ENCODE results near the gene DSCAML1.

Gene DSCAML1

GRCh38 chr11:117638911-117639543, 158.0 kb downstream of the DSCAML1 start:
- ChIA-PET CTCF (no interaction called here), POLR2A (no interaction called here)
- TF ChIP-seq, protein P1, sequence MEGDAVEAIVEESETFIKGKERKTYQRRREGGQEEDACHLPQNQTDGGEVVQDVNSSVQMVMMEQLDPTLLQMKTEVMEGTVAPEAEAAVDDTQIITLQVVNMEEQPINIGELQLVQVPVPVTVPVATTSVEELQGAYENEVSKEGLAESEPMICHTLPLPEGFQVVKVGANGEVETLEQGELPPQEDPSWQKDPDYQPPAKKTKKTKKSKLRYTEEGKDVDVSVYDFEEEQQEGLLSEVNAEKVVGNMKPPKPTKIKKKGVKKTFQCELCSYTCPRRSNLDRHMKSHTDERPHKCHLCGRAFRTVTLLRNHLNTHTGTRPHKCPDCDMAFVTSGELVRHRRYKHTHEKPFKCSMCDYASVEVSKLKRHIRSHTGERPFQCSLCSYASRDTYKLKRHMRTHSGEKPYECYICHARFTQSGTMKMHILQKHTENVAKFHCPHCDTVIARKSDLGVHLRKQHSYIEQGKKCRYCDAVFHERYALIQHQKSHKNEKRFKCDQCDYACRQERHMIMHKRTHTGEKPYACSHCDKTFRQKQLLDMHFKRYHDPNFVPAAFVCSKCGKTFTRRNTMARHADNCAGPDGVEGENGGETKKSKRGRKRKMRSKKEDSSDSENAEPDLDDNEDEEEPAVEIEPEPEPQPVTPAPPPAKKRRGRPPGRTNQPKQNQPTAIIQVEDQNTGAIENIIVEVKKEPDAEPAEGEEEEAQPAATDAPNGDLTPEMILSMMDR (IDR thresholded peaks at IDR 0.05; ENCODE audit: insufficient read depth, low read length, missing control alignments) = no peak
- DNase-seq (ENCODE audit: low read depth, low spot score) = no peak
- H3K4me3 ChIP-seq (ENCODE audit: low read depth, low read length) = no peak overlapping the region

DNA sequence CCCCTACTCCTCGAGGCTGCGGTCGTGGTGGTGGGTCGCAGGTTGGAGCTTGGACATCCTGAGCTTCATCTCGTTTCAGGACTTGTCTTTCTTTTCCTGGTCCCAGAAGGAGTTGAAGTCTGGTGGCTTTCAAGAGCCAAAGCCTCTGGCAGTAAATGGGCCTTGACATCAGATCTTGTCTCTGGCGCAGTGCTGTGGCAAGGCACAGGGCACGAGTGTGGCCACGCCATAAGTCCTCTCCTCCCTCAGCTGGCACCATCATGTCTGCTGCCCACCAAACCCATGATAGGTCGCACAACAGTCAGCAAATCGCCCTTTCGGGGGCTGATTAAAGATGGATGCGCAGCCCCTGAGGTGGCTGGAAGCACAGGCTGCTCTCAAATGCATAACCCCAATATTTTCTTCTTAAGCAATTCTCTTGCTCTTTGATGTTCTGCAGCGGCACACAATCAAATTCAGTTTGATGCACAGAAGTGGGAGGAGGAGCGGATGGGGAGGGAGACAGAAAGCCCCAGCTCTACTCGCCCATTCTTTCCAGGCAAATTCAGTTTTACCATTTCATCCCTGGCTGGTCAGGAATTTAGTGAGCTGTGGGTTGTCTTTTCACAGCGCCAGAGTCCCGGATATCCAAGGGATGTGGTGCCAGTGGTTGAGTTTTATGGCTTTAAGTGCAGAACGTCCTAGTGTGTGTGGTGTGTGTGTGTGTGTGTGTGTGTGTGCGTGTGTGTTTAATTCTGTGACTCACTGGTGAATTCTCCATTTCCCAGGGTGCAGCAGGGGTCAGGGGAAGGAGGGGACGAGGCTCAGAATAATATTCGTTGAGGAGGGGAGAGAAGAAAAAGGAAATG, 162.0 kb downstream of the DSCAML1 start:
- DNase-seq (ENCODE audit: low read depth, low spot score) = no peak
- no peak overlapping the region for H3K4me3 ChIP-seq (ENCODE audit: low read depth, low read length)
- CTCF ChIA-PET = no interaction called here
- POLR2A ChIA-PET = no interaction called here
- TF ChIP-seq, protein P1 (IDR thresholded peaks at IDR 0.05; ENCODE audit: insufficient read depth, low read length, missing control alignments) = no peak

- POLR2A ChIA-PET = no interaction called here
- H3K4me3 ChIP-seq (ENCODE audit: low read depth, low read length) = no peak overlapping the region
- TF ChIP-seq, protein P1 (IDR thresholded peaks at IDR 0.05; ENCODE audit: insufficient read depth, low read length, missing control alignments) = no peak
- DNase-seq (ENCODE audit: low read depth, low spot score) = no peak
- CTCF ChIA-PET = no interaction called here
These were observed 162.8 kb downstream of the DSCAML1 start for GRCh38 chr11:117633976-117634755.

DNA sequence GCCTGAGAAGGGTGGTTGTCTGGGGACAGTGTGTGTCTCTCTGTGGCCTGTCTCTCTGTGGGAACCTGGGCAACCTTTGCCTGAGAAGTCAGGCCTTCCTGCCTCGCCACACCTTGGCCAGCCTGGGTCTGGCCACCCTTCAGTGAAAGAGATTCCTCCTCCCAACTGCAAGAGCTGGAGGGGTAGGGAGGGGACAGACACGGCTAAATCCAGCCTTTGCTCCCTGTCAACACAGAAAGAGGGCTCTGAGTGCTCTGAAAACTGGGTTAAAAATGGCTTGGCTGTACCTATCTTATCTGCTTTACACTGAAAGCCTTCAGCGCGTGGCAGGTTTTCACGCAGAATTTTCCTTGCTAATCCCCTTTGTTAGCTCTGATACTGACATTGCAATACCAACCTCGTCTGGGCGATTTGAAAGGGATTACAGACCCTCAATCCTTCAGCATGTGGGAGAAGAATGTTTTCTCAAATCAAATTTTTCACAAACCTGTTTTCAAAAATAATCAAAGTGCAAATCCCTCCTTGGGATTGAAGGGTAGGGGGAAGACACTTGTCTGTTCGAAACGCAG, 163.7 kb downstream of the DSCAML1 start:
- no peak overlapping the region for H3K4me3 ChIP-seq (ENCODE audit: low read depth, low read length)
- no peak for DNase-seq (ENCODE audit: low read depth, low spot score)
- ChIA-PET CTCF (no interaction called here), POLR2A (no interaction called here)
- TF ChIP-seq, protein P1 (IDR thresholded peaks at IDR 0.05; ENCODE audit: insufficient read depth, low read length, missing control alignments) = no peak

DNA sequence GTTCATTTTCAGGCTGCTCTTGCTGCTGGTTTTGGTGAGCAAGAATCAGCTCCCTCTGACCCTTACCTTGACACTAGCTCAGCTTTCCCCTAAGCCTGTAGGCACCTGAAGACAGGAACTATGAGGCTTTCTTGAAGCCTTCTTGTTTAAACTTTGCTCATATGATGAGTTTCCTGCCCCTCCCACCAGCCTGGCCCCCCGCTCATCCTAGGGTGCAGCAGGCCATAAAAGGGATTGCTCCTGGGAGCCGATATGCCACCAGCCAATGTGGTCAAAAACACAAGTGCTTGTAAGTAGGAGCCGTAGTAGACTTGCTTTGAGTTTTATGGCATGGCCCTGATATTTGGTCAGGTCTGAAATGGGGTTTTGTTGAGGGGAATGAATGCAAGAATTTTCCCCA, 164.7 kb downstream of the DSCAML1 start:
- DNase-seq (ENCODE audit: low read depth, low spot score) = no peak
- TF ChIP-seq, protein P1 (IDR thresholded peaks at IDR 0.05; ENCODE audit: insufficient read depth, low read length, missing control alignments) = no peak
- POLR2A ChIA-PET = no interaction called here
- H3K4me3 ChIP-seq (ENCODE audit: low read depth, low read length) = no peak overlapping the region
- CTCF ChIA-PET = interaction anchor here (1.1 kb wide), 1 partner anchor 189 kb away, joined by 3 read pairs; no protein-coding TSS in a partner anchor
